ENCODE measurements around the gene SLC24A3.

GRCh38 chr20:19555726-19556125 is 343.3 kb downstream of the SLC24A3 start:
- TF ChIP-seq CTCF (IDR thresholded peaks at IDR 0.05): no peak
- TF ChIP-seq POLR2A (IDR thresholded peaks at IDR 0.05): no peak
